GM18498 (cell line): Measurements from ENCODE around the gene ESRRA.

Experiments
- ATAC-seq: cut with Tn5 transposase; IDR thresholded peaks from one replicate; pipeline ENCODE4 v1.9.1; 2021; ENCODE audit warnings: mild to moderate bottlenecking, moderate library complexity; ENCODE audit not compliant: unreplicated experiment

ESRRA gene

GRCh38 chr11:64364435-64364834 lies 59.1 kb downstream of the ESRRA start:
- ATAC-seq, result no peak

GRCh38 chr11:64364911-64365310 lies 59.6 kb downstream of the ESRRA start:
- ATAC-seq, result no peak
